ENCODE measurements around the gene PP2D1.
"Not testable (repeated sequence)": the region's sequence is repeated elsewhere in the genome, so short reads cannot be mapped to it uniquely, and the experiment has no call there.

Gene PP2D1

GRCh38 chr3:20047976-20048883 lies 36.2 kb upstream of the PP2D1 start:
- H3K4me3 ChIP-seq (ENCODE audit: low read depth, low read length): no peak overlapping the region
- DNase-seq (ENCODE audit: low read depth): no peak
- TF ChIP-seq MYC (IDR thresholded peaks at IDR 0.05; ENCODE audit: low read depth, low read length) (no peak), POLR2A (IDR thresholded peaks at IDR 0.05; ENCODE audit: extremely low read depth, insufficient read length) (no peak), CTCF (IDR thresholded peaks at IDR 0.05; ENCODE audit: low read depth, low read length) (no peak), MAX (IDR thresholded peaks at IDR 0.05; ENCODE audit: low read depth, low read length) (no peak)

- TF ChIP-seq POLR2A (IDR thresholded peaks at IDR 0.05; ENCODE audit: extremely low read depth, insufficient read length): no peak
- no peak for TF ChIP-seq MAX (IDR thresholded peaks at IDR 0.05; ENCODE audit: low read depth, low read length)
- TF ChIP-seq MYC (IDR thresholded peaks at IDR 0.05; ENCODE audit: low read depth, low read length): no peak
- no peak for TF ChIP-seq CTCF (IDR thresholded peaks at IDR 0.05; ENCODE audit: low read depth, low read length)
- no peak overlapping the region for H3K4me3 ChIP-seq (ENCODE audit: low read depth, low read length)
- DNase-seq (ENCODE audit: low read depth): no peak
Measured at GRCh38 chr3:20047341-20047779, 35.3 kb upstream of the PP2D1 start.

- no peak for TF ChIP-seq CTCF (IDR thresholded peaks at IDR 0.05; ENCODE audit: low read depth, low read length)
- TF ChIP-seq POLR2A (IDR thresholded peaks at IDR 0.05; ENCODE audit: extremely low read depth, insufficient read length): no peak
- no peak for TF ChIP-seq MYC (IDR thresholded peaks at IDR 0.05; ENCODE audit: low read depth, low read length)
- TF ChIP-seq MAX (IDR thresholded peaks at IDR 0.05; ENCODE audit: low read depth, low read length): no peak
- no peak for DNase-seq (ENCODE audit: low read depth)
- H3K4me3 ChIP-seq (ENCODE audit: low read depth, low read length): no peak overlapping the region
Measured at GRCh38 chr3:20046556-20046955, 34.5 kb upstream of the PP2D1 start.

DNA sequence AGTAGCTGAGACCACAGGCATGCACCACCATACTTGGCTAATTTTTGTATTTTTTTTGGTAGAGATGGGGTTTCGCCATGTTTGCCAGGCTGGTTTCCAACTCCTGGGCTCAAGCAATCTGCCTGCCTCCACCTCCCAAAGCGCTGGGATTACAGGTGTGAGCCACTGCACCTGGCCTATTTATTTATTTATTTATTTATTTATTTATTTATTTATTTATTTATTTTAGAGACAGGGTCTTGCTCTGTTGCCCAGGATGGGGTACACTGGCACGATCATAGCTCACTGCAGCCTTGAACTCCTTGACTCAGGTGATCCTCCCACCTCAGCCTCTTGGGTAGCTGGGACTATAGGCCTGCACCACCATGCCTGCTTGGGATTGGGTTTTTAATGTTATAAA lies 33.1 kb upstream of the PP2D1 start:
- H3K4me3 ChIP-seq (ENCODE audit: low read depth, low read length); DNase-seq (ENCODE audit: low read depth): not testable (repeated sequence)

DNA sequence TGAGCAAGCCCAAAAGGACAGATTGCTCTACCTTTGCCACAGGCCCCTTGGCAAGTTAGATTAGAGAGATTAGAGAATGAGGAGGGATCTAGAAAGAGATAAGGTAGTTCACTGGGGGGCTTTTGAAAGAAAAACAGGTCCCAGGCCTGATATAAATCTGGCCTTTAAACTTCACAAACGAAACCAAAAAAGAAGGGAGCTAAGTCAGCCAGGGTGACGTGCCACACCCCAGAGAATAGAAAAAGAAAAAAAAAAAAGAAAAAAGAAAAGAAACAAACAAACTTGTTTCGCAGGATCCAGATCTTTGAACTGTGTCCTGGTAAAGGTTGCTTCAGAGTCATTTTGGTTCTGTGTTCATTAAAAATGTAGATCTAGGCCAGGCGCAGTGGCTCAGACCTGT lies 31.8 kb upstream of the PP2D1 start:
- H3K4me3 ChIP-seq (ENCODE audit: low read depth, low read length): no peak overlapping the region
- DNase-seq (ENCODE audit: low read depth): no peak
- TF ChIP-seq MAX (IDR thresholded peaks at IDR 0.05; ENCODE audit: low read depth, low read length): no peak

- no peak for TF ChIP-seq MAX (IDR thresholded peaks at IDR 0.05; ENCODE audit: low read depth, low read length)
- no peak for TF ChIP-seq MYC (IDR thresholded peaks at IDR 0.05; ENCODE audit: low read depth, low read length)
- TF ChIP-seq CTCF (IDR thresholded peaks at IDR 0.05; ENCODE audit: low read depth, low read length): no peak
- TF ChIP-seq POLR2A (IDR thresholded peaks at IDR 0.05; ENCODE audit: extremely low read depth, insufficient read length): no peak
- H3K4me3 ChIP-seq (ENCODE audit: low read depth, low read length): no peak overlapping the region
- no peak for DNase-seq (ENCODE audit: low read depth)
Measured at GRCh38 chr3:20043396-20043795, 31.3 kb upstream of the PP2D1 start.
